ENCODE measurements around the gene CELA2A. TPM values are rescaled to one million over a fixed set of nuclear protein-coding genes. Genes with fewer than 3 reads are reported as not detected.

Gene CELA2A
- total and polyA plus RNA-seq, 2 donors (not counting 3 experiments of a cell fraction or from before 2014, with no cell fraction given), result not detected

- H3K9me3 ChIP-seq (replicated peaks; ENCODE audit: control insufficient read depth, insufficient read depth, low read length), result no peaks in the 10 kb centered on the region
- ChIA-PET CTCF (interaction anchor here (1.3 to 13.1 kb wide), 3 partner anchors 14 to 103 kb away, joined by 6 to 332 read pairs (median 6); no protein-coding TSS in a partner anchor), POLR2A (no interaction called here)
- no peak overlapping the region for H2AFZ ChIP-seq (ENCODE audit: low read depth, low read length)
- no TSS peak for BruUV-seq (replicated peaks)
- H3K36me3 ChIP-seq (ENCODE audit: control insufficient read depth in 2 of 2, extremely low read depth in 1 of 2, insufficient read depth in 2 of 2, low read length in 2 of 2), result peaks cover 9 to 18% of the 10 kb centered on the region in 2 experiments
- no peaks in the 10 kb centered on the region for H3K4me1 ChIP-seq (ENCODE audit: control insufficient read depth, extremely low read depth, insufficient read depth, low read length)
- dilution Hi-C loops (cut with MboI; ENCODE audit: extremely low pct_ligation_motif_present, low sequenced_read_pairs) (no loop called here), intact Hi-C loops (cut with micrococcal nuclease) (no loop called here)
- H3K79me2 ChIP-seq (ENCODE audit: control insufficient read depth, insufficient read depth, low read length), result peaks cover 28% of the 10 kb centered on the region
- no peak overlapping the region for H3K27ac ChIP-seq (ENCODE audit: insufficient read depth, low read depth, low read length)
- no peaks in the 10 kb centered on the region for H4K20me1 ChIP-seq (replicated peaks; ENCODE audit: control insufficient read depth, extremely low read depth, insufficient read depth, low read length)
- no peaks in the 10 kb centered on the region for H3K9me1 ChIP-seq (replicated peaks; ENCODE audit: control insufficient read depth, extremely low read depth, insufficient read depth, low read length)
- no peaks in the 10 kb centered on the region for H3K27me3 ChIP-seq (ENCODE audit: control insufficient read depth in 2 of 2, insufficient read depth in 2 of 2, low read length in 2 of 2)
- DNase-seq (ENCODE audit: low read depth, low spot score) (no peak), FAIRE-seq (no peak)
- no peak overlapping the region for H3K4me3 ChIP-seq (replicated peaks in 1 of 3; ENCODE audit: insufficient read depth in 1 of 3, low read depth in 1 of 3, low read length in 3 of 3)
- no peak overlapping the region for H3K9ac ChIP-seq (replicated peaks; ENCODE audit: extremely low read depth, insufficient read depth, low read length)
- no peak for TF ChIP-seq GATA2 (IDR thresholded peaks at IDR 0.05; ENCODE audit: insufficient read depth, insufficient read length, low read depth, low read length)
- TF ChIP-seq POLR2AphosphoS5 (IDR thresholded peaks at IDR 0.05; ENCODE audit: insufficient read depth, low read depth, low read length), result no peak
- no peak for TF ChIP-seq POLR2A (IDR thresholded peaks at IDR 0.05; ENCODE audit: low read depth, low read length)
- TF ChIP-seq FOS (IDR thresholded peaks at IDR 0.05; ENCODE audit: borderline replicate concordance, insufficient read depth, low read length), result no peak
- TF ChIP-seq JUN (IDR thresholded peaks at IDR 0.05; ENCODE audit: borderline replicate concordance, insufficient read depth, insufficient read length, low read depth), result no peak
- TF ChIP-seq MAX (IDR thresholded peaks at IDR 0.05; ENCODE audit: insufficient read depth, insufficient read length), result no peak
- no peak for TF ChIP-seq CTCF (IDR thresholded peaks at IDR 0.05; ENCODE audit: extremely low read depth in 1 of 2, insufficient read depth in 1 of 2, low read depth in 1 of 2, low read length in 2 of 2)
- TF ChIP-seq EZH2 (IDR thresholded peaks at IDR 0.05; ENCODE audit: borderline replicate concordance, low read depth, low read length, severe bottlenecking), result no peak
- no peak for TF ChIP-seq MYC (IDR thresholded peaks at IDR 0.05; ENCODE audit: low read depth, low read length)
- no peak overlapping the region for H3K4me2 ChIP-seq (ENCODE audit: insufficient read depth, low read length)
These were observed 29.8 kb upstream of the CELA2A start for GRCh38 chr1:15426492-15427279.

All from endothelial cell of umbilical vein (primary cell).